ENCODE results near the gene RFC4. TPM values are rescaled to one million over a fixed set of nuclear protein-coding genes. Genes with fewer than 3 reads are reported as not detected.
"Not testable (repeated sequence)": the region's sequence is repeated elsewhere in the genome, so short reads cannot be mapped to it uniquely, and the experiment has no call there.

Gene RFC4
- total RNA-seq, 2 donors from 2014 or later: 63.1 to 114 TPM

DNA sequence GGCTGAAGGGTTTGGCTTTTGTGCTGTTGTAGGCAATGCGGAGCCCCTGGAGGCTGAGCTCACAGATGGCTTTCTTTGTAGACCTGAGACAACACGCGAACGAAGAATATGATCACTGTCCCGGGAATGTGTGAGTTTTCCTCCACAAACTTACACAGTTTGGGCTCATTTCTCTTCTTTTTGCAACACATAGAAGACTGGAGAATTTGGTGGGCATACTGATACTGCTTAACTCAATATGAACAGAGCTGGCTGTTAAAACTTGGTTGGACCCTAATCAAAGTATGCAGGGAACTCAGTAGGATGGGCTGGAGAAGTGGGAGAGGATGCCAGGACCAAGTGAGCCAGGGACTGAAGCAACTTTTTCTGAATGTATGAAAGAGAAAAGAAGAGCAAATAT, 12.2 kb upstream of the RFC4 start:
- peaks cover 4 to 6% of the 10 kb centered on the region in 2 donors for H3K27me3 Mint-ChIP-seq
- no peak overlapping the region for H3K27ac Mint-ChIP-seq
- H3K4me1 Mint-ChIP-seq (ENCODE audit: low read depth in 2 of 2): no peaks in the 10 kb centered on the region
- H3K9me3 Mint-ChIP-seq: no peaks in the 10 kb centered on the region
- DNase-seq (ENCODE audit: low spot score) (no peak), ATAC-seq (no peak)
- H3K36me3 Mint-ChIP-seq: no peaks in the 10 kb centered on the region
- H3K4me3 Mint-ChIP-seq: no peak overlapping the region

DNA sequence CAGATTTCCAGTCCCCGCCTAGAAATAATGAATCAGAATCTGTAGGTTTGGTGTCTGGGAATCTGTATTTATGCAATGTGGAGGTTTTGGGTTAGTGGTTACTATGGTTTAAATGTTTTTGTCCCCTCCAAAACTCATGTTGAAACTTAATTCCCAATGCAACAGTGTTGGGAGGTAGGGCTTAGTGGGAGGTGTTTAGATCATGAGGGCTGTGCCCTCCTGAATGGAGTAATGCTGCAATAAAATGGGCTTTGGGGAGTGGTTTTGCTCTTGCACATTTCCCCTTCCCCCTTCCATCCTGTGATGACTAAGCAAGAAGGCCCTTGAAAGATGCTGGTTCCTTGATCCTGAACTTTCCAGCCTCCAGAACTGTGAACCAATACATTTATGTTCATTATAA, 9.2 kb upstream of the RFC4 start:
- no peak for ATAC-seq
- Mint-ChIP-seq H3K36me3 (no peaks in the 10 kb centered on the region), H3K27me3 (peaks cover 6 to 9% of the 10 kb centered on the region in 2 donors), H3K4me1 (ENCODE audit: low read depth in 2 of 2) (no peaks in the 10 kb centered on the region), H3K4me3 (no peak overlapping the region), H3K27ac (no peak overlapping the region), H3K9me3 (no peaks in the 10 kb centered on the region)
- DNase-seq (ENCODE audit: low spot score): no peak

DNA sequence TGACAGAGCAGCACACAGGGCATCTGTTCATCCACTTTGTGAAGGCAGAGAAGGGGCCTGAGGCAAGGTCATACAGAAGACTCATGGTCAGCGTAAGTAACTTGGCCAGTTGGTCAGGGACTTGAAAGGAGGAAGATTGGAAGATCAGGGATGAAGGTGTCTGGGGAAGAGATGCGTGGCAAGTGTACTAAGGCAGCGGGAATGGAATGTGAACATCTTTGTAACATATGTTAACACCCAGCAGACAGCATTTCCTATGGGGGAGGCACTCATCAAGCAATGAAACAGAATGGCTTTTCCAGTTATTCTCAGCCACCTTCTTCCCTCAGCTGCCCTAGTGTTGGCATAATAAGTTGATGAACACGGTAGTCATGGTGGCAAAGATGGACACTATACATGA, 7.8 kb upstream of the RFC4 start:
- ATAC-seq (no peak), DNase-seq (ENCODE audit: low spot score) (no peak)
- Mint-ChIP-seq H3K36me3 (no peaks in the 10 kb centered on the region), H3K27ac (no peak overlapping the region), H3K27me3 (peaks cover 6 to 9% of the 10 kb centered on the region in 2 donors), H3K9me3 (no peaks in the 10 kb centered on the region), H3K4me3 (no peak overlapping the region), H3K4me1 (ENCODE audit: low read depth in 2 of 2) (no peaks in the 10 kb centered on the region)

DNA sequence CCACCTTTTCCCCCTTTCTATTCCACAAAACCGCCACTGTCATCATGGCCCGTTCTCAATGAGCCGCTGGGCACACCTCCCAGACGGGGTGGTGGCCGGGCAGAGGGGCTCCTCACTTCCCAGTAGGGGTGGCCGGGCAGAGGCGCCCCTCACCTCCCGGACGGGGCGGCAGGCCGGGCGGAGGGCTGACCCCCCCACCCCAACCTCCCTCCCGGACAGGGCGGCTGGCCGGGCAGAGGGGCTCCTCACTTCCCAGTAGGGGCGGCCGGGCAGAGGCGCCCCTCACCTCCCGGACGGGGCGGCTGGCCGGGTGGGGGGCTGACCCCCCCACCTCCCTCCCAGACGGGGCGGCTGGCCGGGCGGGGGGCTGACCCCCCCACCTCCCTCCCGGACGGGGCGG, 5.0 kb upstream of the RFC4 start:
- not testable (repeated sequence) for H3K9me3 Mint-ChIP-seq; H3K27ac Mint-ChIP-seq; DNase-seq (ENCODE audit: low spot score); H3K4me3 Mint-ChIP-seq; H3K36me3 Mint-ChIP-seq; H3K27me3 Mint-ChIP-seq; ATAC-seq
- H3K4me1 Mint-ChIP-seq (ENCODE audit: low read depth in 2 of 2): peaks cover 5 to 10% of the 10 kb centered on the region in 2 donors

DNA sequence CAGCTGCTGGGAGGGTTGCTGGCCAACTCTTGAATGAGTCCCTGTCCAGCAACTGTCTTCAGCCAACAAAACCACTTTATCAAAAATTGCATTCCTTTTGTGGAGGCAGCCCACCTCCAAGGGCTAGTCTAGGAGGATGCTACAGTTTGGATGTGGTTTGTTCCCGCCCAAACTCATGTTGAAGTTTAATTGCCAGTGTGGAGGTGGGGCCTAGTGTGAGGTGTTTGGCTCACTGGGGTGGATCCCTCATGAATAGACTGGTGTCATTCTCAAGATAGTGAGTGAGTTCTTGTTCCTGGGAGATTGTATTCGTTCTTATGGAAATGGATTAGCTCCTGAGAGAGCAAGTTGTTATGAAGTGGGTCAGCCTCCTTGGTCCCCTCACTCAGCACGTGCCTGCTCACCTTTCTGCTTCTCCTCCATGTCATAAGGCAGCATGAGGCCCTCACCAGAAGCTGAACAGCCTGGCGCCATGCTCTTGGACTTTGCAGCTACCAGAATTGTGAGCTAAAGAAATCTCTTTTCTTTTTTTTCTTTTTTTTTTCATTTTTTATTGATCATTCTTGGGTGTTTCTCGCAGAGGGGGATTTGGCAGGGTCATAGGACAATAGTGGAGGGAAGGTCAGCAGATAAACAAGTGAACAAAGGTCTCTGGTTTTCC, 4.2 kb upstream of the RFC4 start:
- no peak for DNase-seq (ENCODE audit: low spot score)
- Mint-ChIP-seq H3K36me3 (no peaks in the 10 kb centered on the region), H3K4me1 (ENCODE audit: low read depth in 2 of 2) (peaks cover 5 to 10% of the 10 kb centered on the region in 2 donors), H3K27me3 (peaks cover 6 to 9% of the 10 kb centered on the region in 2 donors), H3K4me3 (no peak overlapping the region), H3K9me3 (no peaks in the 10 kb centered on the region), H3K27ac (no peak overlapping the region)
- ATAC-seq: no peak

DNA sequence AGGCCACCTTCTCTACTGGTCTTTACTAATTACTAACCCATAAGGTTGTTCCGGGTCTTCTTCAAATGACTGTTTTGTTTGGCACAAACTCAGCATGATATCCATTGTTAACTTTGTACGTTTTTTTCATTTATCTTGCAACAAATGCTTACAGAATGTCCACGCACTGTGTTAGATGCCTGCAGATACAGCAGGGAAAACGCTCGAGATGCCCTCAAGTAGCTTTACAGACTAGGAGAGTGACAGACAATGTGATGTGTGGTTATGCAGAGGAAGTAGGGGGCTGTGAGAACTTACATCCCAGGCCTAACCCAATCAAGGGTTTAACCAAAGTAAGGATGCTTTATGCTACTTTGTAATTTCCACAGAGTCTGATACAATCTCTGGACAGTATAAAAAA, 949 bp upstream of the RFC4 start:
- Mint-ChIP-seq H3K4me3 (peak overlapping the region; percentile 88), H3K4me1 (ENCODE audit: low read depth in 2 of 2) (peaks cover 5 to 10% of the 10 kb centered on the region in 2 donors), H3K27ac (peak overlapping the region; percentile 81 to 89), H3K36me3 (peaks cover 5% of the 10 kb centered on the region), H3K27me3 (no peaks in the 10 kb centered on the region), H3K9me3 (no peaks in the 10 kb centered on the region)
- ATAC-seq (peak in 1 of 2 donors; percentile 45), DNase-seq (ENCODE audit: low spot score) (no peak)

DNA sequence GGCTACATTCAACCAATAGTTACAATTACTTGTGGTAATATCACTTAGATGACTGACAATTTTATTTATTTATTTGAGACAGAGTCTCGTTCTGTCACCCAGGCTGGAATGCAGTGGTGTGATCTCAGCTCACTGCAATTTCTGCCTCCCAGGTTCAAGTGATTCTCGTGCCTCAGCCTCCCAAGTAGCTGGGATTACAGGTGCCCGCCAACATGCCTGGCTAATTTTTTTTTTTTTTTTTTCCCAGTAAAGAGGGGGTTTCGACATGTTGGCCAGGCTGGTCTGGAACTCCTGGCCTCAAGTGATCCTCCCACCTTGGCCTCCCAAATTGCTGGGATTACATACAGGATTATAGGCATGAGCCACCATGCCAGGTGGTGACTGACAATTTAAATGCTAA, 2.8 kb downstream of the RFC4 start:
- not testable (repeated sequence) for H3K27me3 Mint-ChIP-seq; H3K9me3 Mint-ChIP-seq; ATAC-seq; H3K27ac Mint-ChIP-seq; DNase-seq (ENCODE audit: low spot score); H3K36me3 Mint-ChIP-seq; H3K4me3 Mint-ChIP-seq
- peaks cover 14 to 29% of the 10 kb centered on the region in 2 donors for H3K4me1 Mint-ChIP-seq (ENCODE audit: low read depth in 2 of 2)

DNA sequence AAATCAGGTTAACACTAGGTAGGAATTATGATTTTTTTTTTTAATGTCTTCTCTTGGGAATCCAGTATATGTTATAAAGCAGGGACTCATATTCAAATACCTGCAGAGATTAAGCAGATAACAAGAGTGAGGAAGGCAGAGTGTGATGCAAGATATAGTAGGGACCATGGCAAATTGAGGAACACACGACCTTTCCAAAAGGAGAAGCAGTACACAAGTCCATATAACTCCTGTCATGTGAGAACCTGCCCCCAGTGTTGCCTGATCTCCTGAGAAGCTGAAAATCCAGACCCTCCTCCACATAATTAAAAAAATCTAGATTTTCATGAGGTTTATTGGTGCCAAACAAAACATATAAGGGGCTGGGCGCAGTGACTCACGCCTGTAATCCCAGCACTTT, 3.6 kb downstream of the RFC4 start:
- peaks cover 17 to 33% of the 10 kb centered on the region in 2 donors for H3K4me1 Mint-ChIP-seq (ENCODE audit: low read depth in 2 of 2)
- ATAC-seq: no peak
- peak overlapping the region in 1 of 2 donors; percentile 38 for H3K27ac Mint-ChIP-seq
- no peak for DNase-seq (ENCODE audit: low spot score)
- H3K4me3 Mint-ChIP-seq: peak overlapping the region; percentile 20
- H3K27me3 Mint-ChIP-seq: no peaks in the 10 kb centered on the region
- H3K36me3 Mint-ChIP-seq: peaks cover 14% of the 10 kb centered on the region
- no peaks in the 10 kb centered on the region for H3K9me3 Mint-ChIP-seq

DNA sequence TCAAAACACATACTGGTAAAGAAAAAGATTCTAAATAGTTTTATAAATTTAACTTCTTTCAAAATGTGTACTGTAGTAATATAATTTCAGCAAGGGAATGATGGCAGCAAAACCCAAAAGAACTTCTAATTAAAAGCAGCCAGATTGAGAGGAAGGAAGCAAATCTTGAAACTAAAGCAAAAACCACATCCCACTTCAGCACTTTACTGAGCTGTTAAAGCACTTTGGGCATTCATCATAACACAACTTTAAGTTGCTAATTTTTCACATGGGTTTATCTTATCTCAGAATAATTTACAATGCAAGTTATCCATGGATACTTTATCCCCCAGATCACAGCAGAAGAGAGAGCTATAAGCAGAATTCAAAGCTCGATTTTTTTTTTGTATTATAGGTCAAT, 6.0 kb downstream of the RFC4 start:
- no peaks in the 10 kb centered on the region for H3K9me3 Mint-ChIP-seq
- ATAC-seq: no peak
- H3K27ac Mint-ChIP-seq: peak overlapping the region; percentile 68 to 72
- H3K36me3 Mint-ChIP-seq: peaks cover 20% of the 10 kb centered on the region
- peaks cover 12 to 22% of the 10 kb centered on the region in 2 donors for H3K4me1 Mint-ChIP-seq (ENCODE audit: low read depth in 2 of 2)
- DNase-seq (ENCODE audit: low spot score): no peak
- peak overlapping the region; percentile 41 for H3K4me3 Mint-ChIP-seq
- H3K27me3 Mint-ChIP-seq: no peaks in the 10 kb centered on the region

DNA sequence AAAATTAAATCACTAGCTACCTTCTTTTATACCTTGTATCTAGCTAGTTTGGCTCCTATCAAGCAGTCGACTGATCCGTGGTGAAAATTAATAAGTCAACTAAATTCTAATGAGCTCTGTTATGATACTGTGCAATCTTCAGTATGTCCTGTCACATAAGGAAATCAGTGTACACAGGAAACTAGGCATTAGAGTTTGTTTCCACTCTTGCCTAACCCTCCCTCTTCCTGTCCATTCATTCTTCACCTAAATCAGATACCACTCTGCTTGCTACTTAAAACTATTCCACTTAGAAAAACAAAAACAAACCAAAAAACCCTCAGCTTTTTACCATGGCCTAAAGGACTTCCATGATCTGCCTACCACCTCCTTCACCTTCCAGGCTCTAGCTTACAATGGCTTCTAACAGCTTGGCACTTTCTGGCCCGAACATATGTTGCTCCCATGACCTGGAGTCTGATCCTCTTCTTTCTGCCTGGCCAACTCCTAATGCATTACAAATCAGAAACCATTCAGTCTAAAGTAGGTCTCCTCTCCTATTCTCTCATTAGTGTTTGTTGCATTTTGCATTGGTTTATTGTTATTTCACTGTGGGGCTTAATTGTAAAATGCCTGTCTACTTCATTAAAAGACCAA, 7.9 kb downstream of the RFC4 start:
- H3K9me3 Mint-ChIP-seq: no peaks in the 10 kb centered on the region
- peaks cover 29% of the 10 kb centered on the region for H3K36me3 Mint-ChIP-seq
- no peak for DNase-seq (ENCODE audit: low spot score)
- H3K4me1 Mint-ChIP-seq (ENCODE audit: low read depth in 2 of 2): peaks cover 12 to 22% of the 10 kb centered on the region in 2 donors
- peak overlapping the region; percentile 20 to 24 for H3K27ac Mint-ChIP-seq
- peak; percentile 43 to 65 for ATAC-seq
- H3K27me3 Mint-ChIP-seq: no peaks in the 10 kb centered on the region
- H3K4me3 Mint-ChIP-seq: peak overlapping the region; percentile 58

DNA sequence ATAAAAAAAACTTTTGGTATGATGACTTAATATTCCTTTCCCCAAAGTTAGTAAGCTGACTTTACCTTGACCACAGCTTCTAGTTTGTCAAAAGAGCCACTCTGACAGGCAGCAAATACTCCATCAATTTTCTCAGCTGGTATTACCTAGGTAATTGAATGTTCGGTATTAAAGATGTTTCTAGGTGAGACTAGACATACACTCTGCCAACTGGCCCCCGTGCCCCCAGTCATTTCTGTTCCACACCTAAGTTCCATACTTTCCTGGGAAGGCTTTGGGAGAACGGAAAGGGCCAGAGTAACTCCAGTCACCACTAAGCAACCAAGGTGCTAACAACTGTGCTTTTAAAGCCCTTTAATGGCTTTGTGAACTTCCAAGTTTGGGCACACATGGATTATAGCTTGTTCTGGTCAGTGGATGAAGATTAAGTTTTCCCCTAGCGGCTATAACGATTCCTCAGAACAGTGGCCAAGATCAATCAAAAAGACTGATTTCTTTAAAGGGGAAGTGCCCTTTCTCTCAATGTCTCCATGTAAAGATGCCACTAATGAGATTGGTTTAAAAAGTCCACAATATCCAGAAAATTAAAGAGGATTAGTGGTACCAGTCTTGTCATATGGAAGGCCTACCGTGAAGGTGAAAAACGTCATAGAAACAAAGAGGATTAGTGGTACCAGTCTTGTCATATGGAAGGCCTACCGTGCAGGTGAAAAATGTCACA, 15.9 kb downstream of the RFC4 start:
- no peak for DNase-seq (ENCODE audit: low spot score)
- Mint-ChIP-seq H3K4me3 (no peak overlapping the region), H3K9me3 (no peaks in the 10 kb centered on the region), H3K27me3 (no peaks in the 10 kb centered on the region), H3K27ac (peak overlapping the region in 1 of 2 donors; percentile 98), H3K36me3 (peaks cover 56% of the 10 kb centered on the region), H3K4me1 (ENCODE audit: low read depth in 2 of 2) (peaks cover 44 to 48% of the 10 kb centered on the region in 2 donors)
- peak; percentile 12 to 32 for ATAC-seq

DNA sequence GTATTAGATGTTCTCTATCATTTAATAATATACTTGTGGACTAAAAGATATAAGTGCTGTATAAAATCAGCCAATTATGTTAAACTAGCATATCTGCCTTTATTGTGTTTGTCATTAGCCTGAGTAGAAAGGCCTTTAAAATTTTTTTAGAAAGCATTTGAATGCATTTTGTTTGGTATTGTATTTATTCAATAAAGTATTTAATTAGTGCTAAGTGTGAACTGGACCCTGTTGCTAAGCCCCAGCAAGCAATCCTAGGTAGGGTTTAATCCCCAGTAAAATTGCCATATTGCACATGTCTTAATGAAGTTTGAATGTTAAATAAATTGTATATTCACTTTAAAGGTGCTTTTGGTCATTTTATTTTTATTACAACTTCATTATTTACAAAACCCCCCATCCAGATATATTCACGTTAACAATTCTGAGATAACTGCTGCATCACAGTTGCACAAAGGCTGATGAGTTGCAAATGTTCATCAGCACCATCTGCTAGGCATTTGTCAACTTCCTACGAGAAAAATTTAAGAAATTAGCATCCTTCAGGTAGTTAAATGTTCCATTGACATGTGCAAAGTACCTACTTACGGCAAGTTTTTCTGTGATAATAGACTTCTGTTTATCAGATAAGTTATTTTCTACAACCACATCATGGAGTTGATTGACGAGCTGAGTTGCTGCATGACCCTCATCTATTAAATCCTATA, 16.6 kb downstream of the RFC4 start:
- H3K4me1 Mint-ChIP-seq (ENCODE audit: low read depth in 2 of 2): peaks cover 51 to 55% of the 10 kb centered on the region in 2 donors
- H3K27ac Mint-ChIP-seq: peak overlapping the region; percentile 98
- ATAC-seq (no peak), DNase-seq (ENCODE audit: low spot score) (no peak)
- no peaks in the 10 kb centered on the region for H3K27me3 Mint-ChIP-seq
- H3K9me3 Mint-ChIP-seq: no peaks in the 10 kb centered on the region
- peak overlapping the region; percentile 98 for H3K4me3 Mint-ChIP-seq
- peaks cover 63% of the 10 kb centered on the region for H3K36me3 Mint-ChIP-seq

DNA sequence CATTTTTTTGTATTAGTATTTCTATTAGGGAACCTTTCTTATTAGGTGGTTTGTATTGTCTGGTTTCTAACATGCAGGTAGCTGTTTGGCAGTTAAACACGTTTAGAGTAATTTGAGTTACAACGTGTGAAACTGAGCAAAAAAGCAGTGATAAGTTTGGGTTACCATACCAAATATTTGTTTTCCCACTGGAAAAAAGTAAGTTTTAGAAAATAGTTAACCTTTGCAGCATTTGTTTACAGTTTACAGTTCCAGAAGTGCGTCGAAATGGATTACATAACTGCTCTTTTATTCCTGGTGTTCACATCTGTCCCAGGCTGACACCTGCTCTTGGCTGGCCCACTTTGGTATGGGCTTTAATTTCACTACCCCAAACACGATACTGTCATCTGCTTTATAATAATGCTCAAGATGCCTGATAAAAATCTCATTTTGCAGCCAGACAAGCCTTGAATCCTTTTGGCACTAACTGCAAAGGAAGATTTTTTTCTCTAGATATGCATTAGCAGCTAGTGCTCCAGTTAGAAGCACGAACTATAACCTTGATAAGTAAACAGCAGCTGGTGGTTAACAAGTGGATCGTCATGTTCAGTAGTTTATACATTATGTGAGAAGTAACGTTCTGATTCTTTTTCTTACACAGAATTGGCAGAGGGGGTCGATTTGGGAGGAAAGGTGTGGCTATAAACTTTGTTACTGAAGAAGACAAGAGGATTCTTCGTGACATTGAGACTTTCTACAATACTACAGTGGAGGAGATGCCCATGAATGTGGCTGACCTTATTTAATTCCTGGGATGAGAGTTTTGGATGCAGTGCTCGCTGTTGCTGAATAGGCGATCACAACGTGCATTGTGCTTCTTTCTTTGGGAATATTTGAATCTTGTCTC, 17.6 kb downstream of the RFC4 start:
- Mint-ChIP-seq H3K36me3 (peaks cover 66% of the 10 kb centered on the region), H3K27ac (peak overlapping the region; percentile 98), H3K9me3 (no peaks in the 10 kb centered on the region)

More for the DNA sequence above, 17.6 kb downstream of the RFC4 start:
- ATAC-seq (no peak), DNase-seq (ENCODE audit: low spot score) (no peak)
- Mint-ChIP-seq H3K27me3 (no peaks in the 10 kb centered on the region), H3K4me1 (ENCODE audit: low read depth in 2 of 2) (peaks cover 60 to 63% of the 10 kb centered on the region in 2 donors), H3K4me3 (peak overlapping the region; percentile 98)

Measured in natural killer cell treated with Interleukin-12 subunit alpha and Interleukin-12 subunit beta and Interleukin-15 and Interleukin-18, amount 100 ng/mL, for 72 hours (primary cell).